ENCODE results near the gene B3GLCT.

B3GLCT gene

DNA sequence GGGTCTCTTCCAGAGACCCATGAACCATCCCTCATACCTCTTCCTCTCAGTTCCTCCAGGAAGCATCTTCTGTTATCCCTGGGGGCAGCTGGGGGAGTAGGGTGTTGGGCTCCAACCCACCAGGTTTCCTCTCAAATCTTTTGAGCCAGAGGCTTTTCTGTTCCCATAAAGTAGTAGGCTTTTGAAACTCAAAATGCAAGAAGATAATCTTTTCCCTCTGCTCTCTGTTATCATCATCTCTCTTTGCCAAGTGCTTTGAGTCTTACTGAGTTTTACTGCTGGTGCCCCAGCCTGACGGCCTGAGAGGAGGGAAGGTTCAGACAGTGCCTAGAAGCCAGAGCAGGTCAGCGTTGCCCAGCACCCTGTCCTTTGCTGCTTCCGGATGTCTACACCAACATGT lies 157.2 kb downstream of the B3GLCT start:
- DNase-seq: no peak

DNA sequence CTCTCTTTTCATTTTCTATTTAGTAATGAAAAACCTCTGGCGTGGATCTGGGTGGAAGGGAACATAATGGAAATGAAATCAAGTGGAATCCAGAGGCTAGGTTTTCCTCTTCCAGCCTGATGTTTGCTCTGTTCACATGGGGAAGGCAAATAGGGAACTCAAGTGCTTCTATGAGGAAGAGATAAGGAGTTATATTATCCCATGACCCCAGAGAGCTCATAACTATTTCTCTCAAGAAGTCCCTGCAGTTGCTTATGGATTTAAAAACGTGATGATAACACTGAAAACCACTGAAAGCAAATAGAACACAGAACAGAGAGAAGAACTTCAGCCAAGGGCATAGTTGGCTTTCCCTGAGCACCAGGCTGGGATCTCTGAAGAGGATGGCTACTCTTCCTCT lies 157.8 kb downstream of the B3GLCT start:
- no peak for DNase-seq

DNA sequence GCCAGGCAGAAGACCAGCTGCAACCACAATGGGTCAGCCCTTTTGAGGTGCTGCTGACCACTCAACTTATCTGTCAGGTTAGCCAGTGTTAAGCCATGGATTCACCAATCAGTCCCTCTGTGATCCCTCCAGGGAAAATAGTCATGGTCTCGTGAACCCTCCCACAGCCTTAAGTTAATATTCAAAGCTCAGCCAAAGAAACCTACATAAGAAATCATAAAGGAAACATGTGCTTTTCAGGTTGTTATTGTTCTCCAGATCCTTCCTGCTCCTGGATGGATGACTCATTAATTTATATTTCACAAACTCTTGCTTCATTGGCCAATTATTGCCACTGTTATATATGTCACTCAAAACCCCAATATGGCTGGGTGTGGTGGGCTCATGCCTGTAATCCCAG lies 161.9 kb downstream of the B3GLCT start:
- no peak for DNase-seq

DNA sequence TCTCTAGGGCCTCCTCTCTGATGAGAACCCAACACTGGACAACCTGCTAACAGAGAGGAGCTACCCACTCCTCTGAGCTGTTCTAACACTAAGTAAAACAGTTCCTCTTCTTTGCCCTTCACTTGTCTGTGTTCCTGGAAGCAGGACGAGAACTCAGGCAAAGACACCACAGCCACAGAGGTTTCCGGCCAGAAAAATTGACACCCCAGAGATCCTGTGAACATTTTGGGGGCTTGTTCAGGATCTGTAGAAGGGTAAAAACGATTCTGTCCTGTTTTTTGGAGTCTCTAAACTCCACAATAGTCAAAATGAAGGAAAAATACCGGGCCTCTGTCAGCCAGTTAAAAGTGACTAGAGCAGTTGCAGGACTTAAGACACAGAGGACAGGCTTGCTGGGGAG lies 165.9 kb downstream of the B3GLCT start:
- DNase-seq: no peak

DNA sequence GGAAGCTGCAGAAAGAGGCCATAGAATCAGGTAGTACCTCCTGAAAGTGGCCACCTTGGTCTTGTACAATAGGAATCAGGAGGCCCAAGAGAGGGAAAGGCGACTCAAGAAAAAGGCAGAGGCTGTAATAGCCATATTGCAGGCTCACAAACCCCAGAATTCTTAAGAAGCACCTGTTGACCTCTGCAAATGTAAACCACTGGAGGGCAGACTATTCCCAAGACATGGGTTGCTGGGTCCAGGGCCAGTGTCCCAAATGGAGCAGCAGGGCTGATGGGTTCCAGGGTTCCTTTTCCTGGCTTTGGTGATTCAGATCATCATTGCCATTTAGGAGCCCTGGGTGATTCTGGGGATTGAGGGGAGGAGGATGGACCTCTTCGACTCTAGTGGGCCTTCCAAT lies 167.6 kb downstream of the B3GLCT start:
- no peak for DNase-seq

DNA sequence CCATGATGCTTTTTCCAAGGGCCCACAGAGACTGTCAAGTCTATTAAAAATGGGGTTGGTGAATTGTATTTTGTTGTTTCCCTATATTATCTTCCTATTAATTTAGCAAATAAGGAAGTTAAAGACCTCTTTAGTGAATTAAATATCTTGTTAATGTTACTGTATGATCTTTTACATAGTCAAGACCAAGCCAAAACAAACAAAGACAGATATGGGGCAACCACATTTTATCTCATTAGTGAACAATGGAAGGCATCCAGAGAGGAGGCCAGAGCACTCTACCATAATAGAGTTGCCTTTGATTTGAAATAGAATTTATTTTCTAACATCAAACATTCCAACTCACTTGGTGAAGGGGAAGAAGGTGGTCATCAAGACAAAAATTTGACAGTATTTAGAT lies 169.4 kb downstream of the B3GLCT start:
- no peak for DNase-seq

DNA sequence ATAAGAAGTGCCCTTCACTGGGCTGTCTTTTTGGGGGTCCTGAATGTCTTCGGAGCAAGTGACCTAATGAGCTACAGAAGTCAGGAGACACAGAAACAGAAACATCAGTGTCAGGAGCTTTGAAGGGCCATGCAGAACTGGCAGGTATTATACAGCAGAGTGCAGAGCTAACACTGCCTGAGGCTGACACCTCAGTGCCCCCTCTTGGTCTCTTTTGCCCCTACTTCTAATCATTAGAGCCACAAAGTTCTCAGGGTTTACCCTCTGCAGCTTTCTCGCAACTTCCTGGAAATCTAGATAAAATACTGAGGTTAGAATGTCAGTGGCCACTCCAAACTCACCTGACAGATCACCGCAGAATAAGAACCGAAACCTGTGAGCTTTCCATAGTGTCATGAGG lies 172.7 kb downstream of the B3GLCT start:
- DNase-seq: no peak

DNA sequence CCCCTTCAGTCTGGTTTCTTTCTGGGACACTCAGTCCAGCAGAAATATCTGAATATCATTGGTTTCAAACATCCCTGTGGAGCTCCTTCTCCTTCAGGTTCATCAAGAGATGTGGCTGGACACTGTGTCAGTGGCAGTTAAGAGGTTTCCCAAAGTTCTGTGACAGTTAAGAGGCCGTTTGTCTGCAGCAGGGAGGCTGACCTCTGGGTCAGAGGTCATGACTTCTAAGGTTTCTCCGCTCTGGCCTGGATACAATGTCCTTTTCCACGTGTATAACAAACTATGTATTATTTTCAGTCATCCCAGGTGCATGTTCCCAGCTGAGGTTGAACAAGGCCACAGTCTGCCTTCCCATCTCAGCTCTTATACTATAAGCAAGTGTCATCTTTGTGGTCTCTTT lies 174.9 kb downstream of the B3GLCT start:
- DNase-seq: no peak

DNA sequence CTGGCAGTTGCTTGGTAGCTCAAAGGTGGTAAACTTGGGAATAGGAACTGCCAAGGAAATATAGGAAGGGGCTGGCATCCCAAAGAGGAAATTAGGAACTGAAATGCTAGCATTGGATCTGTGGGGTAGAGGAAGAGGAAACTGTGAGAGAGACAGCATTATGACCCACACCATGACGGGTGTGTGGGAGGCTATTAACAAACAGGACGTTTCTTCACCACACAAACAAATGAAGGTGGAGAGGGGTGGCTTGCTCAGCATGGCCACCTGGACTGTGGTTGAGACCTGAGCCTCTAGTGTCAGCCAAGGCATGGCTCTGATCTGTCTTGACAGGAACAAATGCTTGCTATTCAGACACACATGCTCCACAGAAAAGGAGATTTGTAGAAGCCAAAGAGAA lies 178.2 kb downstream of the B3GLCT start:
- no peak for DNase-seq

DNA sequence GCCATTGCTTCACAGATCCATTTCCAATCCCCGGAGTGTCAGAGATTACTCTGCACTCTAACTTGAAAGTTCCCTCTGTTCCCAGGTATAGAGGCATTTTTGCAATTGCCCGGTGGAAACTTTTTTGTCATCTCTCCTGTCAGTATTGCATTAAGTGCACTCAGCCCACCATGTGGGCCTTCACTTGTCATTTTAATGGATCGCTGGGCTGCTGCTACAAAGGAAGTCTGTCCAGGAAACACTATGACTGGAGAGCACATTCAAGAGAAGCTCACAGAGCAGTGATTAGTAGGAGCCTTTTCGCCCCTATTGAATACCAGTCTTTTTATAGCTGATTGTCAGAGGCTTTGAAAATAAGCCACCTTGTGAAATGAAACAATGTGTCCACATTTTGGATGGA lies 180.9 kb downstream of the B3GLCT start:
- DNase-seq: no peak

Measured in cortex of kidney (tissue), 1 donor.